NCI-H2196 treated with DMSO at 0.1 percent for 48 hours (cell line): ENCODE measurements around the gene PROSER3.
"Not testable (repeated sequence)": the region's sequence is repeated elsewhere in the genome, so short reads cannot be mapped to it uniquely, and the experiment has no call there.

Source experiments
- DNase-seq: peaks from one replicate; lab custom pipeline; 2025; ENCODE audit not compliant: unreplicated experiment; lab: John Stamatoyannopoulos, UW

PROSER3 gene

DNA sequence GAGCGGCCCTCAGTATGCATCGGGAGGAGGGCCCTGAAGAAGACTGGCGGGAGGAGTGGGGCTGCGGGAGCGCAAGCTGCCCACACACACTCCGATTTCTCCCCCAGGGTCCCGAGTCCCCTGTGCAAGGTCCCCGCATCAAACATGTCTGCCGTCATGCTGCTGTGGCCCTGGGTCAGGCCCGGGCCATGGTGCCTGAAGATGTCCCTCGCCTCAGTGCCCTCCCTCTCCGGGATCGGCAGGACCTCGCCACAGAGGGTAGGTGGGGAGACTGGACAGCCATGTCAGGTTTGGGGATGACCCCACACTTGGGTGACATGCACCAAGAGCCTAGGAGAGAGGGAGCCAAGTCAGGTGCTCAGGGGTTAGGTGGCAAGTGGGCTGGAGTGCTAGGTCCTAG, 35.5 kb upstream of the PROSER3 start:
- no peak for DNase-seq

DNA sequence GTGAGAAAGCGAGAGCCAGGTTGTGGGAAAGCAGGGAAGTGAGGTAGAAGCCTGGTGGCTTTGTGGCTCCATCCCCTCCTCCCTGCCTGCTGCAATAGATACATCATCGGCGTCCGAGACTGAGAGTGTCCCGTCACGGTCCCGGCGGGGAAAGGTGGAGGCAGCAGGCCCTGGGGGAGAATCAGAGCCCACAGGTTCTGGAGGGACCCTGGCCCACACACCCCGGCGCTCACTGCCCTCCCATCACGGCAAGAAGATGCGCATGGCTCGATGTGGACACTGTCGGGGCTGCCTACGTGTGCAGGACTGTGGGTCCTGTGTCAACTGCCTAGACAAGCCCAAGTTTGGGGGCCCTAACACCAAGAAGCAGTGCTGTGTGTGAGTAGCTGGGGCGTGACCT, 35.1 kb upstream of the PROSER3 start:
- DNase-seq: no peak

DNA sequence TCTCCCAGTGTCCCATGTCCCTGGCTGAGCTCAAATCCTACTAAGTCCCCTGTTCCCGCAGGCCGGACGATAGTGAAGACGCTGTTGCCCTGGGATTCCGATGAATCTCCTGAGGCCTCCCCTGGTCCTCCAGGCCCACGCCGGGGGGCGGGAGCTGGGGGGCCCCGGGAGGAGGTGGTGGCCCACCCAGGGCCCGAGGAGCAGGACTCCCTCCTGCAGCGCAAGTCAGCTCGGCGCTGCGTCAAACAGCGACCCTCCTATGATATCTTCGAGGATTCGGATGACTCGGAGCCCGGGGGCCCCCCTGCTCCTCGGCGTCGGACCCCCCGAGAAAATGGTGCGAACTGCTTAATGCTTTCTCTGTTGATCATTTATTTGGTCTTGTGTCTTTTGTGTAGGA, 34.3 kb upstream of the PROSER3 start:
- DNase-seq: no peak

DNA sequence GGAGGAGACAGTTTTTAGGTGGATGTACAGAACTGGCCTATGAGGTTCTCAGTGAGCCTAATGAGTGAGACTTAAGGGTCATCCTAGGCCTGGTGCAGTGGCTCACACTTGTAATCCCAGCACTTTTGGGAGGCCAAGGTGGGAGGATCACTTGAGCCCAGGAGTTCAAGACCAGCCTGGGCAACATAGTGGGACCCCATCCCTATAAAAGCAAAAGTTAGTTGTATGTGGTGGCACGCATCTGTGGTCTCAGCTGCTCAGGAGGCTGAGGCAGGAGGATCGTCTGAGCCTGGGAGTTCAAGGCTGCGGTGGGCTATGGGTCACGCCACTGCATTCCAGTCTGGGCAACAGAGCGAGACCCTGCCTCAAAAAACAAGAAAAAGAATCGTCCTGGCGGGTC, 33.8 kb upstream of the PROSER3 start:
- not testable (repeated sequence) for DNase-seq

DNA sequence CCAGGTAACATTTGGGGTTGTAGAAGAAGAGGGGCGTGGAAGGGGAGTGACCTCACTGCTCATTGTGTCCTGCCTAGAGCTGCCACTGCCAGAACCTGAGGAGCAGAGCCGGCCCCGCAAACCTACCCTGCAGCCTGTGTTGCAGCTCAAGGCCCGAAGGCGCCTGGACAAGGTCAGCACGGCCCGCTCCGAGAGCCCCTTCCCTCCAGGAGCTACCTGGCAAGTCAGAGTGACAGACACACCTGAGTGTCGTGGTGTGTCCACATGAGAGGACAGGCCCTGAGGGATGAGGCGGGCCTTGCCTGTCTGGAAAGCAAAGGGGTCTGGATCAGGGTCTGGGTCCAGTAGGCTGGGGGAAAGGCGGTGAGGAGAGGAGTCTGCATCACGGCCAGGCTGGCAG, 33.4 kb upstream of the PROSER3 start:
- no peak for DNase-seq

DNA sequence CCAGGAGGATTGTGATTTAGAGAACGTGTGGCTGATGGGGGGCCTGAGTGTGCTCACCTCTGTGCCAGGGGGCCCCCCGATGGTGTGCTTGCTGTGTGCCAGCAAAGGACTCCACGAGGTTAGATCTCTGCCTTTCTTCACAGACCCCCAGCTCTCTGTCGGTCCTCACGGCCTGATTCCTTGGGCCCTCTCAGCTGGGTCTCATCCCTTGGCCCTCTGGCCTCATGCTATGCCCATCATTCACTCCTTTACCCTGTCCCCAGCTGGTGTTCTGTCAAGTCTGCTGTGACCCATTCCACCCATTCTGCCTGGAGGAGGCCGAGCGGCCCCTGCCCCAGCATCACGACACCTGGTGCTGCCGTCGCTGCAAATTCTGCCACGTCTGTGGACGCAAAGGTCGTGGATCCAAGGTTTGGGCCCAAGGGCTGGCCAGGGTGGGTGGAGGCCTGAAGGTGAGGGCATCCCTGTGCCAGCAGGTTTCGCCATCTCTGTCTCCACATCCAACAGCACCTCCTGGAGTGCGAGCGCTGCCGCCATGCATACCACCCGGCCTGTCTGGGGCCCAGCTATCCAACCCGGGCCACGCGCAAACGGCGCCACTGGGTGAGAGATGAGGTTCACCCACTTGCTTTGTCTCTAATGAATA, 32.6 kb upstream of the PROSER3 start:
- no peak for DNase-seq

DNA sequence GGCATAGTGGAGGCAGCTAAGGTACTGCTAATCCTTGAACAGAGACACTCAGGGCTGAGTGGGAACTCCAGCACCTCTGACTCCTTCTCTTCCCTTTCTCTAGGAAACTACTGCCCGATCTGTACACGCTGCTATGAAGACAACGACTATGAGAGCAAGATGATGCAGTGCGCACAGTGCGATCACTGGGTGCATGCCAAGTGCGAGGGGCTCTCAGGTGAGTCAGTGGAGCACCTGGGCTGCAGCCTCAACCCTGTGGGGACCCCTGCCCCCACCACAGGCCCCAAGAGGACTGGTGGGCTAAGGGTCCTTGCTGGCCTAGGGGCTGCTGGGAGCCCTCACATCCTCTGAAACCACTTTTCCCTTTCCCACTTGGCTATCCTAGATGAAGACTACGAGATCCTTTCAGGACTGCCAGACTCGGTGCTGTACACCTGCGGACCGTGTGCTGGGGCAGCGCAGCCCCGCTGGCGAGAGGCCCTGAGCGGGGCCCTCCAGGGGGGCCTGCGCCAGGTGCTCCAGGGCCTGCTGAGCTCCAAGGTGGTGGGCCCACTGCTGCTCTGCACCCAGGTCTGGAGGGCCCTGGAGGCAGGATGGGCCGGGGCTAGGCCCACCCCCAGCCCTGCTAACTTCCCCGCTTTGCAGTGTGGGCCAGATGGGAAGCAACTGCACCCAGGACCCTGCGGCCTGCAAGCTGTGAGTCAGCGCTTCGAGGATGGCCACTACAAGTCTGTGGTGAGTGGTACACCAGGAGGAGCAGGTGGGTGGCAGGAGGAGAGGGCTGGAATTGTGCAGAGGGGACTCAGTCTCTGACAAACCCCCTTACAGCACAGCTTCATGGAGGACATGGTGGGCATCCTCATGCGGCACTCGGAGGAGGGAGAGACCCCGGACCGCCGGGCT, 30.7 kb upstream of the PROSER3 start:
- no peak for DNase-seq

DNA sequence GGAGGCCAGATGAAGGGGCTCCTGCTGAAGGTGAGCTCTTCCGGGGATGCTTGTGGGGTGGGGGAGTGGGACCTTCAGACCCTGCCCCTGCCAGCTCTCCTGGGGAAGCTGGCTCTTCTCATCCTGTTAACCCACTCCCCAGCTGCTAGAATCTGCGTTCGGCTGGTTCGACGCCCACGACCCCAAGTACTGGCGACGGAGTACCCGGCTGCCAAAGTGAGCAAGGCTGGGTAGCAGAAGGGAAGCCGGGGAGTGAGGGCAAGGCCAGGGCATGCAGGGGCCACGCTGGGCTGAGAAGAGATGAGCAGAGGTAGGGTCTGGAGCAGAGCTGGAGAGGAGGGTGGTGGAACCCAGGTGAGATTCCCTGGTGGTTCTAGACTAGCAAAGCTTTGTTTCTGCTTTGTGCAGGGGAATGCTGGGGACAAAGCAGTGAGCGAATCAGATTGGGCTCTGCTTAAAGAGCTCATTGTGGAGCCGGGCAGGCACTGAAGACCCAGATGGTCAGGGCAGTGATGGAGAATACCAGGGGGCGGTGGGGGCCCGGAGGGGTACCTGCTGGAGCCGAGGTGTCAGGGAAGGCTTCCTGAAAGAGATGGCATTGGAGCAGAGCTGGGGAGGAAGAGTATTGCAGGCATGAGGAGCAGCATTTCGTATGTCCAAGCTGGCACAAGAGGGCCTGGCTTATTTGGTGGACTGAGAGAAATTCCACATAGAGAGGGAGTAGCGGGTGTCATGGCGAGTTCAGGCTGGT, 29.8 kb upstream of the PROSER3 start:
- no peak for DNase-seq

DNA sequence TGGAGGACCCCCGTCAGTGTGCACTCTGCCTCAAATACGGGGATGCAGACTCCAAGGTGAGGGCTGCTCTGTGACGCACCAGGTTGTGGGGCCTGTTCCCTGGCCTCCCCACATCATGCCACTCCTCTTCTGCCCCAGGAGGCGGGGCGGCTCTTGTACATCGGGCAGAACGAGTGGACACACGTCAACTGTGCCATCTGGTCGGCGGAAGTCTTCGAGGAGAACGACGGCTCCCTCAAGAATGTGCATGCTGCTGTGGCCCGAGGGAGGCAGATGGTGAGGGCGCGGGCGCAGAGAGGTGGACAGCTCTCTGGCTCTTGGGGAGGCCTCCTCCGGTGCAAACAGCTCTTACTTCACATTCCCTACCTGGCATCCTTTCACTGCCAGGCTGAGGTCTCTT, 29.0 kb upstream of the PROSER3 start:
- no peak for DNase-seq

DNA sequence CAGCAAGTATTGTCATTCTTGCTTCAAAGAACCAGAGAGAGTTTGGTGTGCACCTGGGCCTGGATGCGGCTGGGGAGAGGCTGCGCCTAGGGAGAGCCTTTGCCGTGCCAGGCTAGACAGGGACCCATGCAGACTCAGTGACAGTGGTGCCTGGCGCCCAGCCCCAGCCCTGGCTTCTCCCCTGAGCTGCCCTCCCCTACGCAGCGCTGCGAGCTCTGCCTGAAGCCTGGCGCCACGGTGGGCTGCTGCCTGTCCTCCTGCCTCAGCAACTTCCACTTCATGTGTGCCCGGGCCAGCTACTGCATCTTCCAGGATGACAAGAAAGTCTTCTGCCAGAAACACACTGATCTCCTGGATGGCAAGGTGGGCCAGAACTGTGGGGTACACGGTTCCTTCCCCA, 28.2 kb upstream of the PROSER3 start:
- DNase-seq: no peak

DNA sequence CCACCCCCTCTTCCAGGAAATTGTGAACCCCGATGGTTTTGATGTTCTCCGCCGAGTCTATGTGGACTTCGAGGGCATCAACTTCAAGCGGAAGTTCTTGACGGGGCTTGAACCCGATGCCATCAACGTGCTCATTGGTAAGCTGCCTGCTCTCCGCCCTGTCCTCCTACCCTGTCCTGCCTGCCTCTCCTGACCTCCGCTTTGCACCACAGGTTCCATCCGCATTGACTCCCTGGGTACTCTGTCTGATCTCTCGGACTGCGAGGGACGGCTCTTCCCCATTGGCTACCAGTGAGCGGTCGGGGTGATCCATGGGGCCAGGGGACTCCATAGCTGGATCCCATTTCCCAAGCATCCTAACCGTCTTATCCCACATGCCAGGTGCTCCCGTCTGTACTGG, 27.6 kb upstream of the PROSER3 start:
- no peak for DNase-seq

DNA sequence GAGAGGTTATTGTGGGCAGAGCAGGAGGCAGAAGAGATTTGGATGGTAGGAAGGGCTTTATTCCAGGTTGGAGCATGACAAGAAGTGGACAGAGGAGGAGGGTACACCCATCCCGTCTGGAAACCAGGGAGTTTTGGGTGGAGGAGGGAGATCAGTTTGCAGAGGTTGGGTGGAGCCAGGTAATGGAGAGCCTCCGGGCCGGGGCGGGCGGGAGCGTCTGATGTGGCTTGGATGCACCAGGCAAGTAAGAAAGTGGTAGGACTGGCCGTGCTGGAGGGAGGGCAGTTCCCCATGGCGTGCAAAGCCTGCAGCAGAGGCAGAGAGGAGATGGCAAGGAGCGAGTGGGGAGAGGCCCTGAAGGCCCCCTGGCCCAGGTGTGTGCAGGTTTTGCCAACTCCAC, 26.6 kb upstream of the PROSER3 start:
- no peak for DNase-seq

DNA sequence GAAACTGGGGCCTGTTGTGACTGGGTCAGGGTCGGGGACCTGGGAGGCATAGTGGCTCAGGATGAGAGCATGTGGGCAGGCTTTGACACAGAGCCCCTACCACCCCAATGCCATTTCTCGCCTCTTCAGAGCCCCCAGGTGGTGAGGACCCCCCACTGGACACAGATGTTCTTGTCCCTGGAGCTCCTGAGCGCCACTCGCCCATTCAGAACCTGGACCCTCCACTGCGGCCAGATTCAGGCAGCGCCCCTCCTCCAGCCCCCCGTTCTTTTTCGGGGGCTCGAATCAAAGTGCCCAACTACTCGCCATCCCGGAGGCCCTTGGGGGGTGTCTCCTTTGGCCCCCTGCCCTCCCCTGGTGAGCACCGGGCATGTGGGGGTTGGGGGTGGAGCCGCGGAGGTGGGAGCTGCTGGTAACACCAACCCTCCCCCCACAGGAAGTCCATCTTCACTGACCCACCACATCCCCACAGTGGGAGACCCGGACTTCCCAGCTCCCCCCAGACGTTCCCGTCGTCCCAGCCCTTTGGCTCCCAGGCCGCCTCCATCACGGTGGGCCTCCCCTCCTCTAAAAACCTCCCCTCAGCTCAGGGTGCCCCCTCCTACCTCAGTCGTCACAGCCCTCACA, 26.1 kb upstream of the PROSER3 start:
- no peak for DNase-seq

DNA sequence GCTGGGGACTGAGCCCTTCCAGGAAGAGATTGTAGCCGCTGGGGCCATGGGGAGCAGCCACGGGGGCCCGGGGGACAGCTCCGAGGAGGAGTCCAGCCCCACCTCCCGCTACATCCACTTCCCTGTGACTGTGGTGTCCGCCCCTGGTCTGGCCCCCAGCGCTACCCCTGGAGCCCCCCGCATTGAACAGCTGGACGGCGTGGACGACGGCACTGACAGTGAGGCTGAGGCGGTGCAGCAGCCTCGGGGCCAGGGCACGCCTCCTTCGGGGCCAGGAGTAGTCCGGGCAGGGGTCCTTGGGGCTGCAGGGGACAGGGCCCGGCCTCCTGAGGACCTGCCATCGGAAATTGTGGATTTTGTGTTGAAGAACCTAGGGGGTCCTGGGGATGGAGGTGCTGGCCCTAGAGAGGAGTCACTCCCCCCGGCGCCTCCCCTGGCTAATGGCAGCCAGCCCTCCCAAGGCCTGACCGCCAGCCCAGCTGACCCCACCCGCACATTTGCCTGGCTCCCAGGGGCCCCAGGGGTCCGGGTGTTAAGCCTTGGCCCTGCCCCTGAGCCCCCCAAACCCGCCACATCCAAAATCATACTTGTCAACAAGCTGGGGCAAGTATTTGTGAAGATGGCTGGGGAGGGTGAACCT, 25.3 kb upstream of the PROSER3 start:
- no peak for DNase-seq

DNA sequence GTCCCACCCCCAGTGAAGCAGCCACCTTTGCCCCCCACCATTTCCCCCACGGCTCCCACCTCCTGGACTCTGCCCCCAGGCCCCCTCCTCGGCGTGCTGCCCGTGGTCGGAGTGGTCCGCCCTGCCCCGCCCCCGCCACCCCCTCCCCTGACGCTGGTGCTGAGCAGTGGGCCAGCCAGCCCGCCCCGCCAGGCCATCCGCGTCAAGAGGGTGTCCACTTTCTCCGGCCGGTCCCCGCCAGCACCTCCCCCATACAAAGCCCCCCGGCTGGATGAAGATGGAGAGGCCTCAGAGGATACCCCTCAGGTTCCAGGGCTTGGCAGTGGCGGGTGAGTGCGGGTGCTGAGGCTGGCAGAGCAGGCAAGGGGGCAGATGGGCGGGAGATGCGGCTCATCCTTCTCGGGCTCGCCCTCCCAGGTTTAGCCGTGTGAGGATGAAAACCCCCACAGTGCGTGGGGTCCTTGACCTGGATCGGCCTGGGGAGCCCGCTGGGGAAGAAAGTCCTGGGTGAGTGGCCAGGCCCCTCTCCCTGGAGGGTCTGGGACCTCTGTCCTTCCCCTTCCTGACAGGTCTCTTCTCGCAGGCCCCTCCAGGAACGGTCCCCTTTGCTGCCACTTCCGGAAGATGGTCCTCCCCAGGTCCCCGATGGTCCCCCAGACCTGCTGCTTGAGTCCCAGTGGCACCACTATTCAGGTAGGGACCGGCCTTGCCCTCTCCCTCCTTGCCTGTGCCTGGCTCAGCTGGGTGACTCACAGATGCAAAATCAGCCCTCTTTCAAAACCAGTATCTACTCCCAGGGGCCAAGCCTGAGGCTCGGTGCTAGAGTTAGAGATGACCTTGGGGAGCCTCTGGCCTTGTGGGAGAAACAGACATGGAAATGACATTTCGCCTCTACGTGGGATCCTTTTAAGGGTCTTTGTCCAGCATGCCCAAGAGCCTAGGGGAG, 24.5 kb upstream of the PROSER3 start:
- no peak for DNase-seq

DNA sequence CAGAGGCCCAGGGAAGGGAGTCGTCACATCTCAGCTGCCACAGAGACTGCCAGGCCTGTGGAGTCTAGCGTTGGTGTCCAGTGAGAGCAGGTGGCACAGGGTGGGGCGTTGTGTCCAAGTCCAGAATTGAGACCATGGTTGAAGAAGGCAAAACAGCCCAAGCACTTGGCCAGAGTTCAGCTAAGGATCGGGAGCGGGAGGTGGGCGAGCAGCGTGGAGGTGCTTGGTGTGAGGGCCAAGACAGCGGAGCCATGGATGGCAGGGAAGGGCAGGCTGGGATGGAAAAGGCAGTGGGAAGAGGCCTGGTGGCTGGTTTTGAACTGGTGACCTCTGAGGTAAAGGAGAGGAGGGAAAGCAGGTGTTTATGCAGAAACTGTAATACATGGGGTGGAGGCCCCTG, 23.7 kb upstream of the PROSER3 start:
- no peak for DNase-seq

DNA sequence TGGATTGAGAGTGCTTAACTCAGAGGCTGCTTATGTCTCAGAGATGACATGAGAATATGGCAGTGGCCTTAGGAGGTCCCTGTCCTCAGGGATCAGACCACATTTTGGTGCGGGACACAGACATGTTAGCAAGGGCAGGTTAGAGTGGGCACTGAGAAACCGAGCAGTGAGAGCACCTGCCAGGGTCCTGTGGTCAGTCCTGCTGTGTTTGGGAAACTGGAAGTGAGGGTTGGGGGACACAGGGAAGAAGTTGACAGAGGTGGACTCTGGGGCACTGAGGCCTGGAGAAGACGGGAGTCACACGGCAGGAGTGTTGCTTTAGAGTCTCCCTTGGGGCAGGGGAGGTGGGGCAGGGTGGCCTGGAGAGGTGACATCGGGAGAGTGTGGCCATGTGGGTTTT, 23.1 kb upstream of the PROSER3 start:
- DNase-seq: no peak

DNA sequence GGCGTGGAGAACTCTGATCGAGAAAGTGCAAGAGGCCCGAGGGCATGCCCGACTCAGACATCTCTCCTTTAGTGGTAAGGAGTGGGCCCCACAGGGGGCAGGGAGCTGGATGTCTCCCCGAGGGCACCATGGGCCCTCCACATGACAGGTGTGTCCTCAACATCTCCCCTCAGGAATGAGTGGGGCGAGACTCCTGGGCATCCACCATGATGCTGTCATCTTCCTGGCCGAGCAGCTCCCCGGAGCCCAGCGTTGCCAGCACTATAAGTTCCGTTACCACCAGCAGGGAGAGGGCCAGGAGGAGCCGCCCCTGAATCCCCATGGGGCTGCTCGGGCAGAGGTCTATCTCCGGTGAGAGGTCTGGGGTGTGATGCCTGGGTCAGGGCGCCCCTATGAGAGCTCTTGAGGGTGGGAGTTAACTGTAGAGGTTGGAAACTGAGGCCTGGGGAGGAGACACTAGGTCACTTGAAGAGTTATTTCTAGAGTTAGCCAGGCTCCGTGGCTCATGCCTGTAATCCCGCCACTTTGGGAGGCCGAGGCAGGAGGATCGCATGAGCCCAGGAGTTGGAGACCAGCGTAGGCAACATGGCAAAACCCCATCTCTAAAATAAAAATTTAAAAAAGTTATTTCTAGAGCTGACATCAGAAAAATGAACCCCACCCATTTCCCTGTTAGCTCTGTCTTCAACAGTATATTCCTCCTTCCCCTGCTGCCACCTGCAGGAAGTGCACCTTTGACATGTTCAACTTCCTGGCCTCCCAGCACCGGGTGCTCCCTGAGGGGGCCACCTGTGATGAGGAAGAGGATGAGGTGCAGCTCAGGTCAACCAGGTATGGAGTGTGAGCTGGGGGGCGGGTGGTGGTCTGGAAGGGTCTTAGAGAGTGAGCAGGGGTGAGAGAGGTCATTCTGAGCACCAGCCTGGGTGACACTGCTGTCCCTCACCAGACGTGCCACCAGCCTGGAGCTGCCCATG, 20.8 kb upstream of the PROSER3 start:
- no peak for DNase-seq
